GM19023 (cell line): ENCODE measurements around the gene TCF15.
"Not testable (repeated sequence)": the region's sequence is repeated elsewhere in the genome, so short reads cannot be mapped to it uniquely, and the experiment has no call there.

Experiments
- ATAC-seq: cut with Tn5 transposase; IDR thresholded peaks from one replicate; pipeline ENCODE4 v1.9.1; 2021; ENCODE audit warnings: mild to moderate bottlenecking, moderate library complexity; ENCODE audit not compliant: unreplicated experiment

Gene TCF15

GRCh38 chr20:584161-584970 lies 25.7 kb downstream of the TCF15 start:
- no peak for ATAC-seq

- no peak for ATAC-seq
These were observed 27.9 kb downstream of the TCF15 start for GRCh38 chr20:582204-582603.

- ATAC-seq = not testable (repeated sequence)
These were observed 31.0 kb downstream of the TCF15 start for GRCh38 chr20:578940-579690.

GRCh38 chr20:577167-577791 lies 32.8 kb downstream of the TCF15 start:
- no peak for ATAC-seq

- no peak for ATAC-seq
These were observed 34.0 kb downstream of the TCF15 start for GRCh38 chr20:576156-576555.

GRCh38 chr20:575230-575629 lies 34.9 kb downstream of the TCF15 start:
- ATAC-seq = no peak

- no peak for ATAC-seq
These were observed 35.7 kb downstream of the TCF15 start for GRCh38 chr20:574297-574942.

- ATAC-seq = no peak
These were observed 36.5 kb downstream of the TCF15 start for GRCh38 chr20:573414-574296.

DNA sequence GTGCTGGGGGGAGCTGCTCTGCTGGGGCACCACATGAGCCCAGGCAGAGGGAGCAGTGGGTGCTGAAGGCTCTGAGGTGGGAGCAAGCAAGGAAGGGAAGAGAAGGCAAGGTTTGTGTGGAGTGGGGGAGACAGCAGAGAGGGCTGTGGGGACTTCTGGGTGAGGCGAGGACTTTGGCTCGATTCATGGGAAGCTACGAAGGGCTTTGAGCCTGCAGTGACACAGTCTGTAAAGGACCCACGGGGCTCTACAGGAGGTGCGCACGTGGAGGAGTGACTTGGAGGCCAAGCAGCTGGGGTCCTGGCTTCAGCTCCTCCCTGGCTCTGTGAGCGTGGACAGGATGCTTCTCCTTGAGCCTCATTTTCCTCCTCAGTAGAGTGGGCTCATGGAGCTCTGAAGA lies 37.4 kb downstream of the TCF15 start:
- ATAC-seq = no peak

DNA sequence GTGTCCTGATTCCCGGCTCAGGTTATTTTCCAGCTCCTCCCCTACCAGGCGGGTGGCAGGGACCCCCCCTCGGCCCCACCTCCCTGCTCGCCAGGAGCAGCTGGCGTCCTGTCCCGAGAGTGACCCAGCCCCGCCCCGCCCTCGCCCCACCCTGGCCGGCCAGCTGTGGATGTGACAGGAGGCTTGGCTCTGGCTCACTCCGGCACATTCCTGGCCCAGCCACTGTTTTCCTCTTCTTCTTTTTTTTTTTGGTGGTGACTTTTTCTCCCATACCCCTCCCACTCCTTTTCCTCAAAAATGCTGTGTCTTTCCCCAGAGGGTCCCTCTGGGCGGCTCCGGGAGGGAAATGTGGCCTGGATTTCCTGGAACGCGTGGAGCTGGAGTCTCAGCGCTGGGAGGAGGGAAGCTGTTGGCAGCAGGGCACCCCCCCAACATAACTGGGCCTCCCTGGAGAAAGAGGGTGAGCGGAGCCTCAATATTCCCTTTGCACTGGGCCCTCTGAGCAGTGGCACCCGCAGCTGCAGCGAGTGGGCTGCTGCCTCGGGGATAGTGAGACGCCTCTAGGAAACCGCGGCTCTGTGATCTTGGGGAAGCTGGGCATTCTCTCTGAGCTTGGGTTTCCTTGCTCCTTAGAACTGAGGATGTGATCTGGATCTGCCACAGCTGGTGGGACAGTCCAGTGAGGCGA lies 38.2 kb downstream of the TCF15 start:
- no peak for ATAC-seq

DNA sequence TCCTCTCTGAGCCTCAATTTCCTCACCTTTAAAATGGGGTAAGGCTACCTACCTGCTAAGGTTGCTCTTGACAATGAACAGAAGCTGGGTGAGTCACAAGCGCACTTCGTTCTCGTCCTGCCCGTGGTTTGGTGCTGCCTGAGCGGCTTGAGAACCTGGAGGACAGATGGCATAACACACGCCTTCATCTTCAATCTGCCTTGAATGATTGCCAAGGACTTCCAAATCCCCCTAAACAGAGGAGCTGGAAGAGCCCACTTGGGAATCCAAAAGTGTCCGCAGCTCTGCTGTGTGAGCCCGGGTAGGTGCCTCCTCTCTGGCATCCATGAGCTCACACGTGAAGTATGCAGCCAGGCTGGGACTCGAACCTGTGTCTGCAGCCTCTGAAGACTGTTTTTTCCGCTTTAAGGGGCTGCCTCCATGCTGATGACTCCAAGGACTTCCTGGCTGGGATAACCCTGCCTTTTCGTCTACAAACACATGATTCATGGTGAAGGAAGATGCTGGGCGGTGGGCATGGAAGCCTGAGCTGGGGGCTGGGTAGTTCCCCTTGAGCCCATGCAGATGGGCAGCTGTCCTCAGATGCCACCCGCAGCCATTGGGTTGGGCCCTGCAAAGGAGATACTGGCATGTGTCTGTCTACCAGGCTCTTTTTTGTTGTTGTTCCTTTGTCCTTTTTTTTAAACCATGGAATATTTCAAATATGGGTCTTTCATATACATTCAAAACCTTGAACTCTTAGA lies 41.3 kb downstream of the TCF15 start:
- ATAC-seq = no peak

DNA sequence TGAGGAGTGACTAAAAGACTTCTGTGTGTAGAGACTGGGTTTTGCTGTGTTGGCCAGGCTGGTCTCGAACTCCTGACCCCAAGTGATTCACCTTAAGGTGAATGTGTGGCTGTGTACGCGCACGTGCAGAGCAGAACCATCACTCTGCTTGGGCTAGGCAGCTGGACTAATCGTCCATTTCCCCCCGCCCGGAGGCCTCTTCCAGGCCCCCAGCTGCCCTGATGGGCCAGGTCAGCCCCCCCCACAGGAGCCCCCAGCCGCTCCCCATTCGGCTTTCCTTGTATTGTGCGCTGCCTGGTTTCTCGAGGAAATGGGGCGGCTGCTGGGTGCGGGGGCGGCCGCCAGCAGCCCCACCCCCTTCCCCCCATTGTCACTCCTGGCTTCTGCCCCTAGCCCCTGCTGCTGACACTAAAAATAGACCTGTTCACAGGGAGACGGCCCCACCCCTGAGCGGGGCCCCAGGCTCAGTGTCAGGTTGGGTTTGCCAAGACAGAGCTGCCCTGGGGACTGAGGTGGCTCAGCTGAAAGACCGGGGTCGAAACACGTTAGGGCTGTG lies 41.9 kb downstream of the TCF15 start:
- ATAC-seq = no peak

DNA sequence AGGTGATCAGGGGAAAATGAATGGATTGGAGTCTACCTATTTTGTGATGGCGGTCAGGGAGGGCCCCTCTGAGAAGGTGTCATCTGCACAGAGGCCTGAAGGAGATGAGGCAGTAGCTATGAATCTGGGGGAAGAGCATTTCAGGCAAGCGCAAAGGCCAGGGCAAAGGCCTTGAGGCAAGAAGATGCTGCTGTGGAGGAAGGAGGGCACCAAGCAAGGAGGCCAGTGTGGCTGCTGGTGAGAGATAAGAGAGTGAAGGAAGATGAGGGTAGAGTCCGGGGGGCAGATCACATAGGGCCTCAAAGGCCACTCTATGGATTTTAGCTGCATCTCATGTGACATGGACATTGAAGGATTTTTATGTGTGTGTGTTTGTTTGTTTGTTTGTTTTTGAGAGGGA lies 45.9 kb downstream of the TCF15 start:
- no peak for ATAC-seq

DNA sequence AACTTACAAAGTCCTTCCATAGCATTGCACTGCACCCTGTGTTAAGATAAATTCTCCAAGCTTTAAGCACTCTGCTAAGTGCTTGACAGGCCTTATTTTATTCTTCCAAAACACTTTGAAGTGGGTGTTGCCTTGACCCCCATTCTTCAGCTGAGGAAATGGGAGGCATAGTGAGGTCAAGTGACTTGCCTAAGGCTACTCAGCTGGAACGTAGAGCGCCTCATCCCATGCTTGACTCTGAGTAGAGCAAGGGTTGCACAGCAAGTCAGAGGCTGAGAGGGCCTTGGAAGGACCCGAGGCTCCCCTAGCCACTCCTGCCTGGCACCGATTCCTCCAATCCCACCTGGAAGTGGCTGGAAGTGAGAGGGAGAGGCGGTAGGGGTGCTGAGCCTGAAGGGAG lies 46.9 kb downstream of the TCF15 start:
- no peak for ATAC-seq

GRCh38 chr20:562232-562897 lies 47.7 kb downstream of the TCF15 start:
- ATAC-seq = no peak

GRCh38 chr20:561437-562231 lies 48.5 kb downstream of the TCF15 start:
- ATAC-seq = no peak

- ATAC-seq = no peak
These were observed 49.4 kb downstream of the TCF15 start for GRCh38 chr20:560680-561079.
